Peyer's patch (tissue), 4 donors: Measurements from ENCODE around the gene PAK1IP1.

Source experiments
- POLR2A ChIP-seq, 2 donors: fragments of 450-650 bp; IDR thresholded peaks; one replicate each; pipeline ENCODE4 v1.5.1; 2017; ENCODE audit warnings: antibody characterized with exemption in 2 of 2, mild to moderate bottlenecking in 2 of 2, moderate library complexity in 2 of 2
- TF ChIP-seq, protein P1 (sequence below), 6 experiments: fragments of 450-650 bp in 4 of 6; fragments of 200-600 bp in 2 of 6; sonication (generic) in 1 of 6; IDR thresholded peaks; one replicate each; pipeline ENCODE4 v1.5.1; 2017 to 2019; ENCODE audit warnings: antibody characterized with exemption in 6 of 6, mild to moderate bottlenecking in 3 of 6, moderate library complexity in 1 of 6

DNA sequence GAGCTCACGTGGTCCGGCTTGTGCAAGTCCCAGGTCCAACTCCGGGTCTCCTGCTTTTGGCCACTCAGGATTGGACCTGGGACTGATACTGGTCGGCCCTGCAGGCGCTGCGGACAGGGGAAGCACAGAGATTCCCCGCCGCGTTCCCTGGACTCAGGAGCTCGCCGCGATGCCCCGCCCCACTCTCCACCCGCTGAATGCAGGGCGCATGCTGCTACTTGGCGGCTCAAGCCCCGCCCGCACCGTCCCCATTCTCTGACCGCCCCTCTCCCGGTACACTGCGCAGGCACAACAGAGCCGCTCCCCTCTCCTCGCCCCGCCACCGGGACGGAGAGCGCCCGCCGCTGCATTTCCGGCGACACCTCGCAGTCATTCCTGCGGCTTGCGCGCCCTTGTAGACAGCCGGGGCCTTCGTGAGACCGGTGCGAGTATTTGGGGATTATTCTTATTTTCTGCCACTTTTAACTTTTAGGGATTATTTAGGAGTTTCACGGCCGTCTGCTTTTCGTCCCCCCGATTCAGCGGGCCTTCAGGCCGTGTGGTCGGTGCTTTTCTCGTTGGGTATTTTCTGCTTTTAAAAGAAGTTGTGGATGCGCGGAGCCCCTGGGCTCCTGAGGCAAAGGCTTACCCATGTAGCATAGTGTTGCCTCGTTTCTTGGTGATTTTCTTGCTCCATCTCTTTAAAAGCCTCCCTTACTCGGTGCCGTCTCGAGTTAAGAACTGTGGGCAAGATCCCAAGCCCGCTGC, 28.2 kb downstream of the PAK1IP1 start, which contains the start of gene TMEM14C:
- TF ChIP-seq, protein P1, sequence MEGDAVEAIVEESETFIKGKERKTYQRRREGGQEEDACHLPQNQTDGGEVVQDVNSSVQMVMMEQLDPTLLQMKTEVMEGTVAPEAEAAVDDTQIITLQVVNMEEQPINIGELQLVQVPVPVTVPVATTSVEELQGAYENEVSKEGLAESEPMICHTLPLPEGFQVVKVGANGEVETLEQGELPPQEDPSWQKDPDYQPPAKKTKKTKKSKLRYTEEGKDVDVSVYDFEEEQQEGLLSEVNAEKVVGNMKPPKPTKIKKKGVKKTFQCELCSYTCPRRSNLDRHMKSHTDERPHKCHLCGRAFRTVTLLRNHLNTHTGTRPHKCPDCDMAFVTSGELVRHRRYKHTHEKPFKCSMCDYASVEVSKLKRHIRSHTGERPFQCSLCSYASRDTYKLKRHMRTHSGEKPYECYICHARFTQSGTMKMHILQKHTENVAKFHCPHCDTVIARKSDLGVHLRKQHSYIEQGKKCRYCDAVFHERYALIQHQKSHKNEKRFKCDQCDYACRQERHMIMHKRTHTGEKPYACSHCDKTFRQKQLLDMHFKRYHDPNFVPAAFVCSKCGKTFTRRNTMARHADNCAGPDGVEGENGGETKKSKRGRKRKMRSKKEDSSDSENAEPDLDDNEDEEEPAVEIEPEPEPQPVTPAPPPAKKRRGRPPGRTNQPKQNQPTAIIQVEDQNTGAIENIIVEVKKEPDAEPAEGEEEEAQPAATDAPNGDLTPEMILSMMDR (IDR thresholded peaks at IDR 0.05), result peak in 1 of 6 experiments; percentile 19
- TF ChIP-seq POLR2A (IDR thresholded peaks at IDR 0.05), result peak; percentile 83 to 87
